HL-60 (cell line): Measurements from ENCODE around the gene ADD2.

Source experiments
- DNase-seq, 2 experiments: peaks; one replicate each; pipeline ENCODE4 v3.0.0-alpha.2; 2010 to 2020; ENCODE audit warnings: low read depth in 1 of 2, low spot score in 1 of 2
- H3K27ac ChIP-seq: fragments of 250-450 bp; sonication (Bioruptor Pico); replicated peaks from 2 replicates; pipeline ENCODE4 v1.5.1; 2020; ENCODE audit warnings: mild to moderate bottlenecking, moderate library complexity
- H3K27me3 ChIP-seq: fragments of 250-450 bp; sonication (Bioruptor Pico); 2 replicates; pipeline ENCODE4 v1.5.1; 2021; ENCODE audit warnings: mild to moderate bottlenecking, moderate library complexity; ENCODE audit not compliant: insufficient read depth, poor library complexity, severe bottlenecking
- H3K4me3 ChIP-seq: replicated peaks from 2 replicates; pipeline ENCODE4 v1.5.1; 2011; ENCODE audit warnings: mild to moderate bottlenecking, control low read depth, low read length; ENCODE audit not compliant: insufficient read depth
- GABPA ChIP-seq: IDR thresholded peaks from 2 replicates; pipeline ENCODE4 v1.6.1; 2012; ENCODE audit warnings: low read depth
- POLR2AphosphoS5 ChIP-seq: IDR thresholded peaks from 2 replicates; pipeline ENCODE4 v1.6.1; 2012; ENCODE audit warnings: low read depth
- SPI1 ChIP-seq: IDR thresholded peaks from 2 replicates; pipeline ENCODE4 v1.6.1; 2012; ENCODE audit warnings: low read depth, mild to moderate bottlenecking, borderline replicate concordance
- TF ChIP-seq, protein P1 (sequence below): IDR thresholded peaks from 2 replicates; pipeline ENCODE4 v1.6.1; 2012; ENCODE audit warnings: low read depth; ENCODE audit not compliant: insufficient replicate concordance
- TF ChIP-seq, protein P2 (sequence below): IDR thresholded peaks from one replicate; pipeline ENCODE4 v1.5.1; 2011; ENCODE audit warnings: low read length, control low read depth, inconsistent platforms; ENCODE audit not compliant: insufficient read depth

Gene ADD2

DNA sequence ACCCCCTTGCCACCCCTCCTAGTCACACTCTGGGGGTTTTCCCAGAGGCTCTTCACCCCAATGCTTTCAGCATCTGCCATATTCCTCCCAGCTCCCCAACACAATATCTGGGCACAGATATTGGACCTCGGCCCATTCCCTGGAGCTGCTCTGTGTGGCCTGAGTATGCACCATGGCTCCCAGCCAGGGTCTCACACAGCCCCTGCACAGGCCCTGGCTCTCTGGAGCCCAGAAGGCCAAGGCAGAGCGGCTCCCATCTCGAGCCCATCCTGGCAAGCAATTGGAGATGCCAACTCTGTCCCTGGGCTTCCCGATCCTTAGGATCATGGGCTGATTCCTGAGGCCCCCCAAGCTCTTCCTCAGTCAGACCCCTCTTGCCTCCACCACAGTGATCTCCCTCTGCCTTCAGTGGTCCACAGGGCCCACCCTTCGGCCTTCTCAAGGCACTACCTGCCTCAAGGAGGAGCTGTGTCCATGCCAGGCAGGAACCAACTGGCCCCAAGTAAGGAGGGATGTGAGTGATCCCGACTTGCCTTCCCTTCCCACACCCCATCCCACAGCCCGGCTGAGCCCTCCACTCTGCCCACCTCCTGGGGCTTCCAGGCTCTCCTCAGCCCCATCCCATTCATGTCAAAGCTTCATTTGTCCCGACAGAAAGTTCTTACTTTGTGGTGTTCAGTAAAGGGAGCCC lies 62.7 kb downstream of the ADD2 start:
- no peak overlapping the region for H3K27ac ChIP-seq
- no peak for DNase-seq
- H3K27me3 ChIP-seq = no peaks in the 10 kb centered on the region
- no peak overlapping the region for H3K4me3 ChIP-seq
- no peak for TF ChIP-seq POLR2AphosphoS5

DNA sequence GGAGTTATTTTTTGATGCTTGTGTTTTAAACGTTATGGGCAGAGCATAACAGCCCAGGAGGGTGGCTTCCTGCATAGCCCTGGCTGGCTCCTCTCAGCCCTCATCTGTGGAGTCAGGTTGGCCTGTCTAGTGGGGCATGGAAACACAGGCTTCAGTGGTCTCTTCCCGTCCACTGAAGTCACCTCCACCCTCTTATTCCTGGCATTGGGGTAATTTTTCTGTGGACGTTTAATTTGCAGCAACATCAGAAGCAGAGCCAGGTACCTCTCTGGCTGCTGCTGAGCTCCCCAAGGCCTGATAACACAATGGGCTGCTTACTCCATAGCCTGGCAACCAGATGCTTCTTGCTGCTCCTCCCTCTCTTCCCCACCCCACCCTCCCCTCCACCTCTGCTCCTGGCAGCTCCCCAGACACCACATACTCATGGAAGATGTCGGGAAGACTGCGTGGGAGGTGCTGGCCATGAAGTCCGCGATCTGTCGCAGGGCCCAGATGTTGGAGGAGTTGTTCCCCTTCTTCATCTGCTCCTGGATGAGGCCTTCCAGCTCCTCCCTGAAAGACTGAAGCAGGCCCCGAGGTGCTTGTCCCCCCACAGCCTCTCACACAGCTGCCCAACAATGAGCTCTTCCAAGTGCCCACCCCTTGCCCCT lies 64.0 kb downstream of the ADD2 start:
- Histone ChIP-seq H3K4me3 (no peak overlapping the region), H3K27ac (no peak overlapping the region), H3K27me3 (no peaks in the 10 kb centered on the region)
- TF ChIP-seq GABPA = no peak
- TF ChIP-seq SPI1 = no peak
- no peak for TF ChIP-seq POLR2AphosphoS5
- TF ChIP-seq, protein P1, sequence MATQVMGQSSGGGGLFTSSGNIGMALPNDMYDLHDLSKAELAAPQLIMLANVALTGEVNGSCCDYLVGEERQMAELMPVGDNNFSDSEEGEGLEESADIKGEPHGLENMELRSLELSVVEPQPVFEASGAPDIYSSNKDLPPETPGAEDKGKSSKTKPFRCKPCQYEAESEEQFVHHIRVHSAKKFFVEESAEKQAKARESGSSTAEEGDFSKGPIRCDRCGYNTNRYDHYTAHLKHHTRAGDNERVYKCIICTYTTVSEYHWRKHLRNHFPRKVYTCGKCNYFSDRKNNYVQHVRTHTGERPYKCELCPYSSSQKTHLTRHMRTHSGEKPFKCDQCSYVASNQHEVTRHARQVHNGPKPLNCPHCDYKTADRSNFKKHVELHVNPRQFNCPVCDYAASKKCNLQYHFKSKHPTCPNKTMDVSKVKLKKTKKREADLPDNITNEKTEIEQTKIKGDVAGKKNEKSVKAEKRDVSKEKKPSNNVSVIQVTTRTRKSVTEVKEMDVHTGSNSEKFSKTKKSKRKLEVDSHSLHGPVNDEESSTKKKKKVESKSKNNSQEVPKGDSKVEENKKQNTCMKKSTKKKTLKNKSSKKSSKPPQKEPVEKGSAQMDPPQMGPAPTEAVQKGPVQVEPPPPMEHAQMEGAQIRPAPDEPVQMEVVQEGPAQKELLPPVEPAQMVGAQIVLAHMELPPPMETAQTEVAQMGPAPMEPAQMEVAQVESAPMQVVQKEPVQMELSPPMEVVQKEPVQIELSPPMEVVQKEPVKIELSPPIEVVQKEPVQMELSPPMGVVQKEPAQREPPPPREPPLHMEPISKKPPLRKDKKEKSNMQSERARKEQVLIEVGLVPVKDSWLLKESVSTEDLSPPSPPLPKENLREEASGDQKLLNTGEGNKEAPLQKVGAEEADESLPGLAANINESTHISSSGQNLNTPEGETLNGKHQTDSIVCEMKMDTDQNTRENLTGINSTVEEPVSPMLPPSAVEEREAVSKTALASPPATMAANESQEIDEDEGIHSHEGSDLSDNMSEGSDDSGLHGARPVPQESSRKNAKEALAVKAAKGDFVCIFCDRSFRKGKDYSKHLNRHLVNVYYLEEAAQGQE = no peak
- TF ChIP-seq, protein P2, sequence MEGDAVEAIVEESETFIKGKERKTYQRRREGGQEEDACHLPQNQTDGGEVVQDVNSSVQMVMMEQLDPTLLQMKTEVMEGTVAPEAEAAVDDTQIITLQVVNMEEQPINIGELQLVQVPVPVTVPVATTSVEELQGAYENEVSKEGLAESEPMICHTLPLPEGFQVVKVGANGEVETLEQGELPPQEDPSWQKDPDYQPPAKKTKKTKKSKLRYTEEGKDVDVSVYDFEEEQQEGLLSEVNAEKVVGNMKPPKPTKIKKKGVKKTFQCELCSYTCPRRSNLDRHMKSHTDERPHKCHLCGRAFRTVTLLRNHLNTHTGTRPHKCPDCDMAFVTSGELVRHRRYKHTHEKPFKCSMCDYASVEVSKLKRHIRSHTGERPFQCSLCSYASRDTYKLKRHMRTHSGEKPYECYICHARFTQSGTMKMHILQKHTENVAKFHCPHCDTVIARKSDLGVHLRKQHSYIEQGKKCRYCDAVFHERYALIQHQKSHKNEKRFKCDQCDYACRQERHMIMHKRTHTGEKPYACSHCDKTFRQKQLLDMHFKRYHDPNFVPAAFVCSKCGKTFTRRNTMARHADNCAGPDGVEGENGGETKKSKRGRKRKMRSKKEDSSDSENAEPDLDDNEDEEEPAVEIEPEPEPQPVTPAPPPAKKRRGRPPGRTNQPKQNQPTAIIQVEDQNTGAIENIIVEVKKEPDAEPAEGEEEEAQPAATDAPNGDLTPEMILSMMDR = no peak
- no peak for DNase-seq

DNA sequence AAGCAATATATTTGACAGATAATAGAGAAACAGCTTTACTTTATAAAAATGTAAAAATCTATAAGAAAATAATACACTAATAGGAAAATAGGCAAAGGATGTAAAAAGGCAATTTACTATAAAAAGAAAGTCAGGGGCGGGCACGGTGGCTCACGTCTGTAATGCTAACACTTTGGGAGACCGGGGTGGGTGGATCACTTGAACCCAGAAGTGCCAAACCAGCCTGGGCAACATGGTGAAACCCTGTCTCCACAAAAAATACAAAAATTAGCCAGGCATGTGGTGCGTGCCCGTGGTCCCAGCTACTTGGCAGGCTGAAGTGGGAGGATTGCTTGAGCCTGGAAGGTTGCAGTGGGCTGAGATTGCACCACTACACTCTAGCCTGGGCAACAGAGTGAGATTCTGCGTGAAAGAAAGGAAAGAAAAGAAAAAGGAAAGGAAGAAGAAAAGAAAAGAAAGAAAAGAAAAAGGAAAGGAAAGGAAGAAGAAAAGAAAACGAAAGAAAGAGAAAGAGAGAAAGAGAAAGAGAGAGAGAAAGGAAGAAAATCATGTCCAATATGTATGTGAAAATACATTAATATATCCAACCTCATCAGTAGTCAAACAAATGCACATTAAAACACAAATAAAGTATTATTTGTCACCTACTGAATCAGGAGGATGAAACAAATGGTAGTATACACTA lies 65.1 kb downstream of the ADD2 start:
- Histone ChIP-seq H3K4me3 (no peak overlapping the region), H3K27ac (no peak overlapping the region), H3K27me3 (no peaks in the 10 kb centered on the region)
- TF ChIP-seq, protein P1 = no peak
- TF ChIP-seq POLR2AphosphoS5 = no peak
- no peak for TF ChIP-seq SPI1
- TF ChIP-seq, protein P2 = no peak
- TF ChIP-seq GABPA = no peak
- no peak for DNase-seq

DNA sequence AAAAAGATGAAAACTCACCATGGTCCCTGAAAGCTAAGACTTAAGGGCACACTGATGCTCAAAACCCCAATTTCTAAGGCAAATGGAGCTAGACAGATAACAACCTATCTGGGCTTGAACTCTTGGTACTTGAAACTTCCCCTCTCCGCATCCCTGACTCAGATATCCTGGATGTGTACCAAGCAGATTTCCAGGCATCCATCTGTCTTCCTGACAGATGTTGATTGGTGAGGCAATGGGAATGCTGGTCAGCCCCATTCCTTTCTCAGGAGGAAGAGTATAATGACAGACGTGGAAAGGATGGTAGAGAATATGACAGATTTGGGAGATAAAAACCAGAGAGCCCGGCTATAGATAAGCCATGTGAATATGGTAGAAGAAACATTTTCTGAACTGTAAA lies 69.2 kb downstream of the ADD2 start:
- H3K27me3 ChIP-seq = no peaks in the 10 kb centered on the region
- no peak overlapping the region for H3K4me3 ChIP-seq
- no peak overlapping the region for H3K27ac ChIP-seq
- TF ChIP-seq, protein P2 = no peak
- TF ChIP-seq, protein P1 = no peak
- TF ChIP-seq POLR2AphosphoS5 (no peak), GABPA (no peak), SPI1 (no peak)
- no peak for DNase-seq
